Kasumi-1 (cell line): ENCODE data around the gene TMA7B.
"Not testable (repeated sequence)": the region's sequence is repeated elsewhere in the genome, so short reads cannot be mapped to it uniquely, and the experiment has no call there.

Experiments used
- DNase-seq, 2 experiments: peaks; one replicate each; lab custom pipeline; 2025; lab: John Stamatoyannopoulos, UW

Gene TMA7B

DNA sequence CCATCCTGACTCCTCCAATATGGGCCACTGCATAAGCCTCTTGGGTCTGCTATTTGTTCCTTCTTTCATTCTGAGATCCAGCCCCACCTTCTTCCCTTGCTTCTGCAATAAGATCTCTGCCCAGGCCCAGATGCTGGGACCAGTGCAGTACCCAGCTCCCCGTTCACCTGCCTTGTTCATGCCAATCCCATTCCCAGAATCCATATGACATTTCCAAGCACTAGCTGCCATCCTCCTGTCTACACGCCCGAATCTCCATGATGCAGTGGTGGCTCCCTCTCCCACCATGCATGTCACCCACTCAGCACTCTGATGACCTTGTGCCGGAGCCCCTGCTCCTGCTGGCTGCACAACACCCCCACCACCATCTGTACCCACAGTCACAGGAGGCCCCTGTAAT lies 23.1 kb downstream of the TMA7B start:
- no peak for DNase-seq

DNA sequence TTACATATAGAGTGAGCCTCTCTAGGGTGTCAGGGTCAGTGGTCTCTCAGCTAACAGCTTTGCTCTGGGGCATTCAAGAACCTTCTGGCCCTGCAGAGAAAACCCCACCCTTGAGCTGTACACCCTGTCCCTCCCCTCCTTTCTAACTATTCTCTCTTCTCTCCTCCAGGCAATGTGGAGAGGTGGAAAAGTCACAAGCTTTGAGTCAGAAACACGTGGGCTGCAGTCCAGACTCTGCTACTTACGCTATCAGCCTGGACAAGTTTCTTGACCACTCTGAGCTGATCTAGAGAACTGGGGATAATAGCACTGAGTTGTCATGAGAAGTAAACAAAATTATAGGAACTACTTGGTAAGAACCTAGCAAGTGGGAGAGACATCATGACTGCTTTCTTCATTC lies 23.8 kb downstream of the TMA7B start:
- DNase-seq, result no peak

DNA sequence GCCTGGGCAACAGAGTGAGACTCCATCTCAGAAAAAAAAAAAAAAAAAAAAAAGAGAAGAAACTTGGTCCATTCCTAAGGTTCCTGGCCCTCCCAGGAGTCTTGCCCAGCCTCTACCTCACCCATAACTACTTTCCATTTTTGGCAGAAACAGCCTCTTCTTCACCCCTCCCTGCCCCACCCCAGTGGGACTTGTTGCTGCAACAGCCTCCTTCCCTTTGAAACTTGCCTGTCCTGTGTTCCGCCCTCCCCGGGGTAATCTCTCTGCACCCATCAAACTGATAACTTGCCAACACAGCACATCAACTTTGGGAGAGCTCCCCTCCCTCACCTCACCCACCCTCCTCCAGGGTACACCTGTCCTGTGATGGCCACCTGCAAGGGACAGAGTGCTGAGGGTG lies 24.5 kb downstream of the TMA7B start:
- no peak for DNase-seq

DNA sequence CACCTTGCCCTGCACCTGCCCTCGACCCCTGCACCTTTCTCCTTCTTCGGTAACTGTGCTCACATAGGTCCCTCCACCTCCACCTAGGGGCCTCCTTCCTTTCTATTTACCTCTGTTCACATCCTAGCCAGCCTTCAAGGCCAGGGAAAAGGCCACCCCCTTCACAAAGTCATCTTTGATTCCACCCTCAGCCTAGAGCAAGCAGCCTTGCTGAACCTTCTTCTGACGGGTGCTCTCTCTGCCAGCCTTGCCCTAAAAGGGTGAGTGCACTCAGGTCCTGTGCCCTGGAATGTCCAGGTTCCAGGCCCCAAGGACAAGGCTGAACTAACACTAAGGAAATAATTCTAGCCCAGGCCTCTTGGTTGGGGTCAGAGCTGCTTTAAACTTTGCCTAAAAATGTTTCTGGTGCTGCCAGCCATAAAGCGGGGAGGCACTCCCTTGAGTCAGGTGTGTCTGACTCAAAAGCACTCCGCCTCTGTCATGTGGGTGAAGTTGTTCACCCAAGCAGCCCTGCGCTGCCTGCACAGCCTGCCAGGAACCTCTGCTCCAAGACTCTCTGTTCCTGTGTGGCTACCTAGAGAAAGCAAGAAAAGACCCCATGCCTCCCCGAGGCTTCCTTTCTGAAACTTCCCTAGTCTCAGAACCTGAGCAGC lies 25.3 kb downstream of the TMA7B start:
- DNase-seq, result no peak

DNA sequence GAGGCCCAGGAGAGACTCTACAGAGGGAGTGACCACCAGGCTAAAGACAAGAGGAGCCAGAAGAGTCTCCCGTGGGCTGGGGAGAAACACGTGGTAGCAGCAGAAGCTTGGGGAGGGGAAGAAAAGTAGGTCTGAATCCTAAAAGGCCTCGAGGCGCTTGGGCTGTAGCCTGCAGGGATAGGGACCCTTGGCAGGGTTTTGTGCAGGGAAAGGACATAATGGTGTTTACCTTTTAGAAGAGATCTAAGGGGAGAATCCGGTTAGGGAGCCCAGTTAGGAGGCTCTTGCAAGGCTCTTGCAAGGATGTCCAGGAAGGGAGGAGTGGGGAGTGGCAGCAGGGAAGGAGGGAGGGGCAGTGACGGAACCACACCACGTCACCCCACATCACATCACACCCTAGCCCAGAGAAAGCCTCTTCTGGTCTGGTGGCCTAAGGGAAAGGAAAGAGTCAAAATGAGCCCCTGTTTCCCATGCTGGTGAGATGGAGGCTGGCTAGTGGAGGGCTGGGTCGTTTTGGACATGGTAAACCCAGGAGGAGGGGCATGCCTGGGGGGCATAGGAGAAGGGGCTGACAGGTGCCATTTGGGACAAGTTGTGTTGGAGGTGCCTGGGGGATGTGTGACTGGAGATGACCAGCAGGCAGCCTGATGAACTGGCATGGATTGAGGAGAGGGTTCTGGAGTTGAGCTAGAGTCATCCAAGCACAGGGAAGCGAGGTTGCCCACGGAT lies 28.4 kb downstream of the TMA7B start:
- DNase-seq, result no peak

DNA sequence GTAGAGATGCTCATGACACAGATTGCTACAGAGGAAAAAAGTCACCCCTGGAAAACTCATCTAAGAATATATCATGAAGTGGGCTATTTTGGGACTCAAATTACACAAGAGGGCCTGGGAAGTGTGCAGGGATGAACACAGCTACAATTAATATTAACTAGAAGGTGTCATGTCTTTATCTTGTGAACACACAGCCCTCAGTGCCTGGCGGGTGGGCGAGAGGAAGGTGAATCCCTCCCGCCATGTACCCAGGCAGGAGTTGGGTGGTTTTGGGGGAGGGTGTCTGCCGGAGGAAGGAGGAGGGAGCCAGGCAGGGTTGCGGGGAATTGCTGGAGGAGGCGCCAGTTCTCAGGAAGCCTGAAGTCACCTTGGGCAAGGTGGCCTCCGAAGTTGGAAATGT lies 29.4 kb downstream of the TMA7B start:
- no peak for DNase-seq

DNA sequence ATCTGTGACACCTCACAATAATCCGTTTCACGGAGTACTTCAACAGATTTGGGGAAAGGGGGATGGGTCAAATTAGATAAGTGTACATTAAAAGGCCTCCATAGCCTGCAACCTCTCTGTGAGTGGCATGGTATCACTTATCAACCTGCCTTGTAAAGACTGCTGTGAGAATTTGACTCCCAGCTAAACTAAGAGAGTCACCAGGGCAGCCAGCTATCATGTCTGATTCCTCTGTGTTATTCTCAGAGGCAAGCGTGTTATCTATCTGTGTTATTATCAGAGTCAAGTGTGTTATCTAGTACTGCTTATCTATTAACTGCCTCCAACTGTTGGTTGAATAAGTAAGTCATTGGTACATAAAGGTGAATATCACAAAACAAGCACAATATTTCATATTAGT lies 30.5 kb downstream of the TMA7B start:
- DNase-seq, result no peak

DNA sequence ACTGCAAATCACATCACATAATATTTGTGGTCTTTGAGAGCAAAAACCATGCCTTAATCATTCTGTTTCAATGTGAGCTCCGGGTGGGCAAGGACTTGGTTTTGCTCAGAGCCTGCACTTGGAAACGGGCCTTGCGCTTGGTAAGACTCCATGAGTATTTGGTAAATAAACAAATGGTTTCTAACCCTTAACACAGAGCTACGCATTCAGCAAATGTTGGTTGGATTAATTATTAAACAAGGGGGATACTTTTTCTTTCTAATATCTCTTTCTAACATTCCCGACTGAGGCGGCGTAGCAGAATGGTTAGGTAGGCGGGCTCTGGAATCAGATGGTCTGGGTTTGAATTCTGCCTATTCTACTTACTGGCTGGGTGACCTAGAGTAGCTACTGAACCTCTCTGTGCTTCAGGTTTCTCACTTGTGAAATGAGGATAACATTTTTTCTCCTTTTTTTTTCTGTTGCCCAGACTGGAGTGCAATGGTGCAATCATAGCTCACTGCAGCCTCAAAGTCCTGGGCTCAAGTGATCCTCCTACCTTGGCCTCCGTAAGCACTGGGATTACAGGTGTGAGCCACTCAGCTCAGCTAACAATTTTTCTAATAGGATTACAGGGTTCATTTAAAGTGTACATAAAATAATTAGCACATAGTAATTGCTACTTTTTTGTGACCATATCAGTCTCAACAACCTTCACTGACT lies 31.1 kb downstream of the TMA7B start:
- DNase-seq, result no peak

DNA sequence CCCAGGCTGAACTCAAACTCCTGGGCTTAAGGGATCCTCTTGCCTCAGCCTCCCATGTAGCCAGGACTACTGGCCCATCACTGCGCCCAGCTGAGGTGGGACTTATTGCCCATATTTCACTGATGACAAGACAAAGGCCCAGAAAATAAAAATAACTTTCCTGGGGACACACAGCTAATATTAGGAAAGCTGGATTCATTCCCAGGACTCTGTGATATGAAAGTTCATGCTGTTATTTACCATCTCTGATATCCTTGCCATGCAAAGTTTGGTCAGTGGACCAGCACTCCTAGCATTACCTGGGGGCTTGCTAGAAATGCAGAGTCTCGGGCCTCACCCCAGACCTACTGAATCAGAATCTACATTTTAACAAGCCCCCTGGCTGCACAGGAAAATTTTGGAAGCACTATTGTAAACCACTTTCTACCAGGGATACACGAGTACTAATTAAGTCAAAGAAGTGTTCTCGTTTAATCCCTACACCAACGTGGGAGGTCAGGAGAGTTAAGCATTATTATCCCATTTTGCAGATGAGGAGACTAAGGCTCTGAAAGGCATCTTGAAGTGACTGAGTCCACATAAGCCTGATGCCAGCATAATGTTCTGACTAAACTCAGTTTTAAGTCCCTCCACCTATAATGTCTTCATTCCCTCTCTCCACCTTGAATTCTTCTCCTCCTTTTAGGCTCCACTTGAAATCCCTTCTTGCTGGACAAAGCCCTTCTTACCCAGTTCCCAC lies 32.1 kb downstream of the TMA7B start:
- no peak for DNase-seq

DNA sequence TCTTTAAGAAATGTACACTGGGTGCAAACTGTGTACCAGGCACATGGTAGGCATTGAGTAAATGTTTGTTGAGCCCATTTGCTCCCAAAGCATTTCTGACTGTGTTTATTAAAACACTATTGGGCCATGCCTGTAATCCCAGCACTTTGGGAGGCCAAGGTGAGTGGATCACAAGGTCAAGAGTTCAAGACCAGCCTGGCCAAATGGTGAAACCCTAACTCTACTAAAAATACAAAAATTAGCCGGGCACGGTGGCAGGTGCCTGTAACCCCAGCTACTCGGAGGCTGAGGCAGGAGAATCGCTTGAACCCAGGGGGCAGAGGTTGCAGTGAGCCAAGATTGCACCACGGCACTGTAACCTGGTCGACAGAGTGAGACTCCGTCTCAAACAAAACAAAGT lies 32.7 kb downstream of the TMA7B start:
- not testable (repeated sequence) for DNase-seq

DNA sequence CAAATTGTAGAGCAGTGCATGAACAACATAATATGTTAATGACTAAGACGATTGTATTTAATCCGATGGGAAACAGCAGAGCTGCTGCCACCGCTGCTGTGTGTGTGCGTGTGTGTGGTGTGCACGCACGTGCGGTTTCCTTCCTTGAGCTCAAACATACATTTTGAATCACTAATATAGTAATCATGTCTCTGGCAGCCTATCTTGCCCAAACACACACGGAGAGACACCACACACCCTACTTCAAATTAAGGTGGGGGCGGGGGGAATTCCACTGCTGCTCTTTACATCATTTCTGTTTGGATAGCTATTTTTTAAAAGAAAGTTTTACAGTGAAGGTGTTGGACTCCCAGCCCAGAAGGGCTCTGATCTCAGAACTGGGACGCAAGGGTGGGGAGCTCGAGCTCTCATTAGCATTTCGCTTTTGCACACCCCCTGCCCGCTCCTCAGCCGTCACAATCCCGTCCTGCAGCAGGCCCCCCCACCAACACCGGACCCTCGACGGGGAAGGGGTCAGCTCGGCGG lies 33.9 kb downstream of the TMA7B start:
- DNase-seq, result no peak

DNA sequence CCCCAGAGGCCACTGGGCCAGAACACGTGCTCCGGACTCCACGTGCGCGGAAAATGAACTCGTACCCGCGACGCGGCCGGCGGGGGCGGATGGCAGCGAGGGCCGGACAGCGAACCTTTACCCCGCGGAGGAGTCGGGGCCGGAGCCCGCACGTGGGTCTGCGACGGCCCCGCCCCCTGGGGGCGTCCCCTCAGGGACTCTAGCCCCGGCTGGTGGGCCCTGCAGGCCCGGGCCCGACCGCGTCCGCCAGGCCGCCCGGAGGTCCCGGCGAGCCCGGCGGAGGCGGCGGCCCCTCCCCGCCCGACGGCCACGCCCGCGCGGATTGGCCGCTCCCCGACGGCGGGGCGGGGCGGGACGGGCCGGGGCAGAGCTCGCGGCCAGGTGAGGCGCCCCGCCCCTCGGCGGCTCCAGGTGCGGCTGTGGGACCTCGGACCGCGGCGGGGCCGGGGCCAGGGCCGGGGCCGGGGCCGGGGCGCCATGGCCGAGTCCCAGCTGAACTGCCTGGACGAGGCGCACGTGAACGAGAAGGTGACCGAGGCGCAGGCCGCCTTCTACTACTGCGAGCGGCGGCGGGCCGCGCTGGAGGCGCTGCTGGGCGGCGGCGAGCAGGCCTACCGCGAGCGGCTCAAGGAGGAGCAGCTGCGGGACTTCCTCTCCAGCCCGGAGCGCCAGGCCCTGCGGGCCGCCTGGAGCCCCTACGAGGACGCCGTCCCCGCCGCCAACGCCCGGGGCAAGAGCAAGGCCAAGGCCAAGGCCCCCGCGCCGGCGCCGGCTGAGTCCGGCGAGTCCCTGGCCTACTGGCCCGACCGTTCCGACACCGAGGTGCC lies 34.6 kb downstream of the TMA7B start, which contains the start of gene FAM83F:
Gene FAM83F, plus strand, starts transcription at position 389 of the 827 bp plus-strand sequence. Its CDS starts 89 bp downstream, at position 478.
- DNase-seq, result no peak

DNA sequence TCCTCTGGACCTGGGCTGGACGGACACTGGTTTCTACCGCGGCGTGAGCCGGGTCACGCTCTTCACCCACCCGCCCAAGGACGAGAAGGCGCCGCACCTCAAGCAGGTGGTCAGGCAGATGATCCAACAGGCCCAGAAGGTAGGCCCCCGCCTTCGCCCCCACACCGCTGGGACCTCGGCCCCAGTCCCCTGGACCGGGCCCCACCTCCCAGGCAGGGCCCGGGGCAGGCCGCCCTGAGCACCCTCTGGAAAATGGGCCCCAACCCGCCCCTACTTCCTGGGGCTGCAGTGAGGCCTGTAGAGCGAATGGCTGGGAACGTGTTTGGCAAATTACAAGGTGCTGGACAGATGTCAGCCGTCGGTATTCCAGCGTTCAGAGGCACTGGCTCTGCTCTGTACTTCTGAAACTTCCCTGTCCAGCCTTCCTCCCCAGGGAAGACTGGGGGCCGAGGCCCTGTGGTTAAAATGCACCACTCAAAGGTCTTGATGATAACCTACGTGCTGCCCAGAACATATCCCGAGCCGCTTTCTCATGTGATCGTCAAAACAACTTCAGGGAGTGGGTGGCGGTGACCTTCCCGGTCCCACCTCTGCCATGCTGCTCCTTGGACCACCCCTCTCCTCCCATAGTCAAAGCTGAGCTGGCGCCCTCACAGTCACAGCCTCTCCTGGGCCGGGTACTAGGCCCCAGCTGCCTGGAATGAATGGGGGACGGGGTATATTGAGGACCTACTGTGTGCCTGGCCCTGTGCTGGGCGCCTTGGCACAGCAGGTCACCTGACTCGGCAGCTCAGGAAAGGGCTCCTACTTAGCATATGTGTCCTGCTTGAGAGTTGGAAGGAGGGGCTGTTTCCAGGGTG lies 35.4 kb downstream of the TMA7B start:
- DNase-seq, result no peak

DNA sequence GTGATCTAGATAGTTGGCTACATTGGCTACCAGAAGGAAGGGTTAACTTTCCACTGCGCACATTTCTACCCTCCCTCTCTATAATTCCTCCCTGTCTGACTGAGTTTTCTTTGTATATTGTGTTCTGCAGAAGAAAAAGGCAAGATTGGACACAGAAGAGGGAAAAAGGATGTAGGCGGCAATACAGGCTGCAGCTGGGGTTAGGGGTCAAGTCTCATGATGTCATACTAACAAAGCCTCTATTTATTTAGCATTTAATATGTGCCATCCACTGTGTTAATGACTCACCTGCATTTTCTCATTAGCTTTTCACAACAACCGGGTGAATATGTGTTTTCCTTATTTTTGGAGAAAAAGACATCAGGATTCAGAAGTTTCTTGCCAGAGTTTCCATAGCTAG lies 36.5 kb downstream of the TMA7B start:
- no peak for DNase-seq

DNA sequence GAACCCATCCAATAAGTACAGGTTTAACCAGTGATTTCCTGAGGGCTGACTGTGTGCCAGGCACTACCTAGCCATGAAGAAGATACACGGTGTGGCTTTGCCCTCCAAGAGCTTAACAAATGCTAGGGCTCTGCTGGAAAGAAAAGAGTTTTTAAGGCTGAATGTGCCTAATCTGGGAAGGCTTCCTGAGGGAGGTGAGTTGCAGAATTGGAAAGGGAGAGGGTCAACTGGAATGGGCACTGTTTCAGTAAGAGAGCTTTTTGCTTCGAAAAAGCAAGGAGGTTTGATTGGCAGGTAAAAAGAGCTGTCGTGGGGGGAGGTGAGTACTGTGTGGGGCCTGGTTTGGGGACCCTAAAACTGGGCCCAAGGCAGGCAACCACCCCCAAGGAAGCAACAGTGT lies 37.2 kb downstream of the TMA7B start:
- DNase-seq, result no peak

DNA sequence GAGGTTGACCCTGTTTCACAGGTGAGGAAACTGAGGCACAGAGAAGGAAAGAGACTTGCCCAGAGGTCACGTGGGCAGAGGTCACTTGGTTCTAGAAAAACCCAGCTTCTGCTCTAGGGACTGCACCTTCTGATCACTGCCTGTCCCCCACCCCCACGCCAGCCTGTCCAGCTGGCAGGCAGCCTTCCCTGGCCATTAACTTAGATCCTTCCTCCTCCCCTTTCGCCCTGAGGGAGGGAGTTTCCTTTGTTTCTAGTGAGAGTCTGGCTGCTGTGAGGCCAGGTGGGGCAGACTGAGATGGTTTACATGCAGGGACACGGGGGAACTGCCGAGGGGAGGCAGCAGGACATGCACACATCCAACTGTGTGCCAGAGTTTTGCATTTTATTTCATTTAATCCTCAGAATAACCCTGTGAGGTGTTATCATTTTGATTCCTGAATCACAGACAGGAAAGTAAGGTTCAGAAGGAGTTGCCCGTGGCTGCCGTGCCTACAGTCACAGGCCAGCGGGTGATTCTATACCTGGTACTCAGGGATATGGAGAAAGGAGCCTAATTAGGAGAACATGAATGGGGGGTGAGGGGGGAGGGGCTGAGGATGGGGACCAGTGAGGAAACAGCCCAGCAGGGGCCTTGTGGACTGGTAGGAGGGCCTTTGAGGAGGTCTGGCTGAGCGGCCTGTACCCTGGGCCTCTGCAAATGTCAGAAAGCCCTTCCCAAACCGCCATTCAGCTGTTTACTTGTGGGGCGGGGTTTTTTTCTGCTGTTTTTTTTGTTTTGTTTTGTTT lies 37.9 kb downstream of the TMA7B start:
- no peak for DNase-seq

DNA sequence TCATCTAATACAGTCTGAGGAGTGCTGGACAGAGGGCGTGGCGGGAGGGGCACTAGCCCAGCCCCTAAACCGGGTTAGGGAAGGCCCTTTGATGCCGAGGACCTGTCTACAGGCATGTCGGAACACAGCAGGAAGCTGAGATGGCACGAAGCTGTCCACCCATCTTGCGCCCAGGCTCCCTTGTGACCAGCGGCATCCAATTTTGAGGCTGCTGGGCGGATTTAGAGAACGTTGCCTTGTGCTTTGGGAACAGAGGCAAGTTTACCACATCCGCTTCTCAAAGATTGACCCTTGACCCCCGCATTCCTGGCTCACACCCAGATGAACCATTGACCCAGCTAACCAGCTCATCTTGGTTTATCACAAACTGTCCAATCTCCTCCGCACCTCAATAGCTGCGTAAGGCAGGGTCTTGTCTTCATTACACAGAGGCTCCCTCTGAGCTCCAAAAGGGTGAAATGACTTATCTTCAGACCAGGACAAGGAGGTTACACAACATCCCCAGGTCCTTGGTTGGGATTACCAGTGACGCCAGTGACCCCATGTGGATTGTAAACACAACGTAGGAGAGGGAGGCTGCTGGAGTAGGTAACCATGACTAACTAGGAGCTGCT lies 39.1 kb downstream of the TMA7B start:
- DNase-seq, result no peak

DNA sequence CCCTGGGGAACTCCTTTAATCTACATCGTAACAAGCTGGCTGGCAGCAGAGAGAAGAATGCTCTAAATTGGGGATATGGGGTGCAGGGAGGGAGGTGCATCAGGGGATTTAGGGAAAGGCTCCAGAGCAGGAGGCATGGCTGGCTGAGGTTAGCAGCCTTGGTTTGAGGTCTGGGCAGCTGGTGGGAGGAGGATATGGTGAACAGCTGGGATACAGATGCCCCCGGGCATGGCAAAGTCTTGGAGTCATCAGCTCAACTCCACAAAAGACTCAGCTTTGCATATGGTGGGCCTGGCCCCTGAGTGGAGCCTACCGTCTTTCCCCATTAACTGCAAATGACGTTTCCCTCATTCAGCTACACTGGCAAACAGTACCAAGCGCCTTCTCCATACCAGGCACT lies 40.0 kb downstream of the TMA7B start:
- DNase-seq, result no peak

DNA sequence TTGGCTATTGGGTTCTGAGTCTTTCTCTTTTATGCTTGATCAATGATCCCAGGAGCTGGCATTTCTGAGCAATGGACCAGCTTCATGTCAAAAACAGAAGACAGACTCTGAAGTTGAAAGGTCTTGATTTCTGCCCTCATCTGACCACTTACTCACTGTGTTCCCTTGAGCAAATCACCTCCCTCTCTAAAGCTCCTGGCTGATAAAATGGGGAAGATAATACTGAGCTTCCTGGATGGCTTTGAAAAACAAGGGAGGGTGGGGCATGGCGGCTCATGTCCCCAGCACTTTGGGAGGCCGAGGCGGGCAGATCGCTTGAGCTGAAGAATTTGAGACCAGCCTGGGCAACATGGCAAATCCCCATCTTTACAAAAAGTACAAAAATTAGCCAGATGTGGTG lies 40.9 kb downstream of the TMA7B start:
- DNase-seq, result no peak
